Right atrium auricular region (tissue), 2 donors: ENCODE measurements around the gene TRIM62. TPM values are rescaled to one million over a fixed set of nuclear protein-coding genes. Genes with fewer than 3 reads are reported as not detected.

Experiments
- DNase-seq: peaks from one replicate; pipeline ENCODE4 v3.0.0-alpha.2; 2019; ENCODE audit warnings: low spot score
- H3K27ac ChIP-seq, 2 donors: fragments of 200-600 bp; sonication (generic); 1 replicate in 1 of 2; 2 replicates in 1 of 2; pipeline ENCODE4 v1.5.1; 2016 to 2019
- H3K27me3 ChIP-seq, 2 donors: fragments of 200-600 bp; sonication (generic); one replicate each; pipeline versions ENCODE4 v1.5.1 to v1.6.0; 2017 to 2019
- H3K36me3 ChIP-seq: fragments of 200-600 bp; sonication (generic); one replicate; pipeline ENCODE4 v1.5.1; 2016
- H3K4me1 ChIP-seq, 2 donors: fragments of 200-600 bp; sonication (generic); one replicate each; pipeline versions ENCODE4 v1.5.1 to v1.6.0; 2017 to 2019
- H3K4me3 ChIP-seq, 2 donors: fragments of 200-600 bp; sonication (generic); 1 replicate in 1 of 2; 2 replicates in 1 of 2; pipeline ENCODE4 v1.5.1; 2017 to 2019; ENCODE audit warnings: mild to moderate bottlenecking in 1 of 2, moderate library complexity in 1 of 2
- H3K9me3 ChIP-seq, 2 donors: fragments of 200-600 bp; sonication (generic); one replicate each; pipeline ENCODE4 v1.5.1; 2019
- total RNA-seq, 2 donors: library from RNA; depleted of rRNA; stranded (reverse); fragments of >200 nt; gene quantifications; one replicate each; pipeline ENCODE4 v1.1.0, GENCODE V29; 2016
- TF ChIP-seq, protein P1 (sequence below), 2 donors: fragments of 200-600 bp; sonication (generic); IDR thresholded peaks; one replicate each; pipeline ENCODE4 v1.5.1; 2019; ENCODE audit warnings: antibody characterized with exemption in 2 of 2

The TRIM62 gene
- total RNA-seq, 2 donors from 2014 or later = 2.4 to 6.8 TPM

DNA sequence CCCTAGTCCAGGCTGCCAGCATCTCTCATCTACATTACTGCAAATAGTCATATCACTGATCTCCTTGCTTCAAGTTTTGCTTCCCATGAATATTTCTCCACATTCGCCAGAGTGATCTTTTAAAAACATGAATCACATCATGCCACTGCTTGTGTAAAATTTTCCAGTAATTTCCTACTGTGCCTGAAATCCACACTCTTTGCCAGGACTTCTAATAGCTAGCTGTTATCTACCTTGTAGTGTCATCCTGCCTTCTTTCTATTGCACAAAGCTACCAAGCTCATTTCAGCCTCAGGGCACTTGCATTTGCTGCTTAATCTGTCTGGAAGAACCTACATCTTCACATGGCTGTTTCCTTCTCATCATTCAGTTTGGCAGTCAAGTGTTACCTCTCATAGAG, 40.5 kb upstream of the TRIM62 start:
- TF ChIP-seq, protein P1, sequence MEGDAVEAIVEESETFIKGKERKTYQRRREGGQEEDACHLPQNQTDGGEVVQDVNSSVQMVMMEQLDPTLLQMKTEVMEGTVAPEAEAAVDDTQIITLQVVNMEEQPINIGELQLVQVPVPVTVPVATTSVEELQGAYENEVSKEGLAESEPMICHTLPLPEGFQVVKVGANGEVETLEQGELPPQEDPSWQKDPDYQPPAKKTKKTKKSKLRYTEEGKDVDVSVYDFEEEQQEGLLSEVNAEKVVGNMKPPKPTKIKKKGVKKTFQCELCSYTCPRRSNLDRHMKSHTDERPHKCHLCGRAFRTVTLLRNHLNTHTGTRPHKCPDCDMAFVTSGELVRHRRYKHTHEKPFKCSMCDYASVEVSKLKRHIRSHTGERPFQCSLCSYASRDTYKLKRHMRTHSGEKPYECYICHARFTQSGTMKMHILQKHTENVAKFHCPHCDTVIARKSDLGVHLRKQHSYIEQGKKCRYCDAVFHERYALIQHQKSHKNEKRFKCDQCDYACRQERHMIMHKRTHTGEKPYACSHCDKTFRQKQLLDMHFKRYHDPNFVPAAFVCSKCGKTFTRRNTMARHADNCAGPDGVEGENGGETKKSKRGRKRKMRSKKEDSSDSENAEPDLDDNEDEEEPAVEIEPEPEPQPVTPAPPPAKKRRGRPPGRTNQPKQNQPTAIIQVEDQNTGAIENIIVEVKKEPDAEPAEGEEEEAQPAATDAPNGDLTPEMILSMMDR (IDR thresholded peaks at IDR 0.05) = no peak
- no peaks in the 10 kb centered on the region for H3K27me3 ChIP-seq
- H3K4me3 ChIP-seq = no peak overlapping the region
- H3K36me3 ChIP-seq = no peaks in the 10 kb centered on the region
- H3K4me1 ChIP-seq = no peaks in the 10 kb centered on the region
- peaks cover 0 to 19% of the 10 kb centered on the region in 2 donors for H3K9me3 ChIP-seq
- no peak overlapping the region for H3K27ac ChIP-seq
- DNase-seq = no peak

DNA sequence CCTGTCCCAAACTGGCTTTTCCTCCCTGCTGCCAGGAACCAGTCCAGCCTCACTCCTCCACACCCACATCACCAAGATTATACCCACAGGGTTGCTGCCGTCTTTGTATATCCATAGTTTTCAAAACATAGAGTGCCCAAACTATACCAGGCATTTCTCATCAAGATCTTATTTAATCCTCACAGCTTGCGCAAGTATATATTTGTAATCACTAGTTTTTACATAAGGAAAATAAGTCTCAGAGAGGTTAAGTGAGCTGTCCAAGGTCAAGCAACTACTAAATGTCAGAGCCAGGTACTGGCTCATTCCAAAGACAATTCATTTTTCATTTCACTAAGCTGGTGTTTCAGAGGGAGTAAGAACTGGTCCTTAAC, 39.5 kb upstream of the TRIM62 start:
- Histone ChIP-seq H3K27me3 (no peaks in the 10 kb centered on the region), H3K4me1 (no peaks in the 10 kb centered on the region), H3K9me3 (peaks cover 0 to 19% of the 10 kb centered on the region in 2 donors), H3K36me3 (no peaks in the 10 kb centered on the region), H3K4me3 (no peak overlapping the region), H3K27ac (no peak overlapping the region)
- TF ChIP-seq, protein P1 (IDR thresholded peaks at IDR 0.05) = no peak
- no peak for DNase-seq

DNA sequence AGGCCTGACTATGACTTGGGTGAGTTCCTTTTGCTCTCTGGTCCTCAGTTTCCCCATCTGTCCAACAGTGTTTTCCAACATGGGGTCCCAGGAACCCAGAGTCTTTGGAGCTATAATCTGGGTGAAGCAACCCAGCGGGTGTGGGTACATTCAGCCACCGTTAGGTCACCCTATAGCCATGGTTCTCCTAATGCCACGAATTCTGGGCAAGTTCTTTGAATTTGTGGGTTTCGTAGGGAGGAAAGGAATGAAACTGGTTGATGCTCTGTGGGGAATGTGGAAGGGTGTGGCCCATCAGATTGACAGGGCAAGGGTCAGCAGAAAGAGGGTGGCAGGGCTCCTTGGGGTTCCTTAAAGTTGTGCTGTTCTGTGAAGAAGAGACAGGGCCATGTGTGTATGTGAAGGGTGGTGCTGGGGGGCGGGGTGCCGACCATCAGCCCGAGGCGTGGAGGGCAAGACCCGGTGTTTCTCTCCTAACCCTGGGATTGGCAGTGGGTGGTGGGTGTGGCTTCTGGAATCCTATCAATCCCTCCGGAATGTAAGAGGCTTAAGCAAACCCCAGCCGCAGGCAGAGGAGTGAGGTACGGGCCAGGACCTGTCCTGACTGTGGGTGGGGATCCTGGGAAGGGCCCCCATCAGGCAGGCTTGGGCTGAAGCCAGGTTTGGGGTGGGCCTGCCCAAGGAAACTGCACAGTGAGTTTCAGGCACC, 39.0 kb upstream of the TRIM62 start:
- H3K27me3 ChIP-seq = no peaks in the 10 kb centered on the region
- TF ChIP-seq, protein P1 (IDR thresholded peaks at IDR 0.05) = no peak
- H3K4me3 ChIP-seq = no peak overlapping the region
- no peaks in the 10 kb centered on the region for H3K36me3 ChIP-seq
- no peak for DNase-seq
- H3K4me1 ChIP-seq = no peaks in the 10 kb centered on the region
- no peak overlapping the region for H3K27ac ChIP-seq
- peaks cover 0 to 19% of the 10 kb centered on the region in 2 donors for H3K9me3 ChIP-seq

DNA sequence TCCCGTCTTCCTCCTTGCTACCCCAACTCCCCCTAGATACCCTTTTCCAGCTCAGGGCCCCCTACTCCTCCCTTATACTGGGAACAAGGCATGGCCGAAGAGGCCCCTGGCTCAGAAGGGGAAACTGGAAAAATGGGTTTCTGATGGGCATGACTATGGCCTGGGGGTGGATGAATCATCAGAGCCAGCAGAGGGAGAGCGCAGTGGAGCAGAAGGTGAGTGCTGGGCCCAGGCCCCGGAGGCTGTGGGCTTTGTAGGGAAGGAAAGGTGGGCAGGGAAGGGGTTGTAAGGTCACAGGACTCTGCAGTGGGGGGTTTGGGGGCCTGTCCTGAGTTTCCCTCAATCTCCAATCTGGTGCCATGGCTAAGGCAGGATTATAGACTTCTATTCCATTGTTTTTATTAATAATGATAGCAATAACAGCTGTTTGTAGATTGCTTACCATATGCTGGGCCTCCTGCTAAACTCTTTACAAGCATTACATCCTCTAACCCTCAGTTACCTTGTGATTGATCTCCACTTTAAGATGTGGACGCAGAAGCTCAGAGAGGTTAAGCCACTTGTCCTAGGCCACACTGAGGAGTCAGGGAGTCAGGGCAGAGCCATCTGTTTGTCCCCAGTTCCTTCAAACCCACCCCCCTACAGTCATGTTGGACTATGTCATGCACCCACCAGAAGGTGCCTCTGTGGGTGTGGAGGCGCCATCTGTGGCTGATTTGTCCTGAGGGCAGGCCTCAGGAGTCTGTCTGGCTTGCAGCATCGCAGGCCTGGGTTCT, 38.2 kb upstream of the TRIM62 start:
- Histone ChIP-seq H3K4me1 (no peaks in the 10 kb centered on the region), H3K27me3 (no peaks in the 10 kb centered on the region), H3K4me3 (no peak overlapping the region), H3K36me3 (no peaks in the 10 kb centered on the region), H3K9me3 (peaks cover 0 to 19% of the 10 kb centered on the region in 2 donors), H3K27ac (no peak overlapping the region)
- TF ChIP-seq, protein P1 (IDR thresholded peaks at IDR 0.05) = no peak
- DNase-seq = no peak

DNA sequence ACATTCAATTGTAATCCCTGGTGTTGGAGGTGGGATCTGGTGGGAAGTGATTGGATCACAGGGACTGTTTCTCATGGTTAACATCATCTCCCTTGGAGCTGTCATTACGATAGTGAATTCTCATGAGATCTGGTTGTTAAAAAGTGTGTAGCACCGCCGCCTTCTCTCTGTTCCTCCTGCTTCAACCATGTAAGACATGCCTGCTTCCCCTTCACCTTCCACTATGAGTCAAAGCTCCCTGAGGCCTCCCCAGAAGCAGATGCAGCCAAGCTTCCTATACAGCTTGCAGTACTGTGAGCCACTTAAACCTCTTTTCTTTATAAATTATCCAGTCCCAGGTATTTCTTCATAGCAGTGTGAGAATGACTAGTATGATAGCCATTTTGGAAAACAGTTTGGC, 30.1 kb upstream of the TRIM62 start:
- Histone ChIP-seq H3K36me3 (no peaks in the 10 kb centered on the region), H3K9me3 (no peaks in the 10 kb centered on the region), H3K27me3 (no peaks in the 10 kb centered on the region), H3K4me1 (no peaks in the 10 kb centered on the region), H3K27ac (no peak overlapping the region), H3K4me3 (no peak overlapping the region)
- TF ChIP-seq, protein P1 (IDR thresholded peaks at IDR 0.05) = no peak
- no peak for DNase-seq
